ENCODE measurements around the gene ASTN1.

ASTN1 gene

GRCh38 chr1:176905648-176906047 lies 258.9 kb downstream of the ASTN1 start:
- no peak overlapping the region for H3K4me3 ChIP-seq (ENCODE audit: low read depth, low read length)
- POLR2A ChIA-PET, result no interaction called here
- H3K36me3 ChIP-seq (ENCODE audit: control insufficient read depth in 2 of 2, insufficient read depth in 1 of 2, low read length in 2 of 2), result no peaks in the 10 kb centered on the region
- TF ChIP-seq ZNF658 (tag by site-specific recombination; IDR thresholded peaks at IDR 0.05), result no peak
- TF ChIP-seq ZNF548 (tag by site-specific recombination; IDR thresholded peaks at IDR 0.05), result no peak
- TF ChIP-seq ZNF560 (tag by site-specific recombination; IDR thresholded peaks at IDR 0.05; ENCODE audit: borderline replicate concordance), result no peak
- TF ChIP-seq ZFHX2 (tag by site-specific recombination; conservative IDR thresholded peaks at IDR 0.05), result no peak
- TF ChIP-seq ZNF394 (tag by site-specific recombination; IDR thresholded peaks at IDR 0.05; ENCODE audit: borderline replicate concordance), result no peak
- TF ChIP-seq ZNF626 (tag by site-specific recombination; IDR thresholded peaks at IDR 0.05), result no peak
- no peak for TF ChIP-seq GLI4 (tag by site-specific recombination; IDR thresholded peaks at IDR 0.05)
- CTCF ChIA-PET, result interaction anchor here (0.6 to 2.3 kb wide), 4 partner anchors 8 to 276 kb away, joined by 3 to 8 read pairs (median 3); no protein-coding TSS in a partner anchor
- no peaks in the 10 kb centered on the region for H3K4me1 ChIP-seq (ENCODE audit: control insufficient read depth, insufficient read depth, low read length)
- H3K27ac ChIP-seq (ENCODE audit: extremely low read depth, low read depth, low read length), result no peak overlapping the region
- no peaks in the 10 kb centered on the region for H3K9me3 ChIP-seq (ENCODE audit: control insufficient read depth, insufficient read depth, low read depth, low read length)

- Histone ChIP-seq H3K9me3 (ENCODE audit: control insufficient read depth, insufficient read depth, low read depth, low read length) (no peaks in the 10 kb centered on the region), H3K4me1 (ENCODE audit: control insufficient read depth, insufficient read depth, low read length) (no peaks in the 10 kb centered on the region), H3K4me3 (ENCODE audit: low read depth, low read length) (no peak overlapping the region), H3K27ac (ENCODE audit: extremely low read depth, low read depth, low read length) (no peak overlapping the region), H3K36me3 (ENCODE audit: control insufficient read depth in 2 of 2, insufficient read depth in 1 of 2, low read length in 2 of 2) (no peaks in the 10 kb centered on the region)
- TF ChIP-seq KLF1 (tag by site-specific recombination; IDR thresholded peaks at IDR 0.05), result no peak
- no peak for TF ChIP-seq ZBTB6 (tag by site-specific recombination; IDR thresholded peaks at IDR 0.05)
- TF ChIP-seq ZBTB11 (tag by site-specific recombination; conservative IDR thresholded peaks at IDR 0.05; ENCODE audit: low read depth), result no peak
- no peak for TF ChIP-seq ZNF654 (tag by site-specific recombination; IDR thresholded peaks at IDR 0.05; ENCODE audit: low read depth)
- TF ChIP-seq AEBP2 (tag by site-specific recombination; IDR thresholded peaks at IDR 0.05; ENCODE audit: borderline replicate concordance), result no peak
- TF ChIP-seq ZNF398 (tag by site-specific recombination; IDR thresholded peaks at IDR 0.05), result no peak
- no peak for TF ChIP-seq ZNF239 (tag by site-specific recombination; IDR thresholded peaks at IDR 0.05)
- no peak for TF ChIP-seq ZNF501 (tag by site-specific recombination; IDR thresholded peaks at IDR 0.05)
- no peak for TF ChIP-seq KLF17 (tag by site-specific recombination; IDR thresholded peaks at IDR 0.05)
- no peak for TF ChIP-seq ZFP3 (tag by site-specific recombination; IDR thresholded peaks at IDR 0.05; ENCODE audit: low read depth)
- no peak for TF ChIP-seq ZBTB7A (tag by site-specific recombination; IDR thresholded peaks at IDR 0.05; ENCODE audit: low read depth)
- ChIA-PET CTCF (interaction anchor here (1.3 to 2.9 kb wide), 3 partner anchors 37 to 278 kb away, joined by 3 to 13 read pairs (median 3); no protein-coding TSS in a partner anchor), POLR2A (no interaction called here)
Observed at GRCh38 chr1:176904057-176904751, 260.3 kb downstream of the ASTN1 start.
